G401 (cell line): Measurements from ENCODE around the gene ARPC1B. TPM values are rescaled to one million over a fixed set of nuclear protein-coding genes. Genes with fewer than 3 reads are reported as not detected.
"Not testable (repeated sequence)": the region's sequence is repeated elsewhere in the genome, so short reads cannot be mapped to it uniquely, and the experiment has no call there.

Experiments
- DNase-seq: peaks from one replicate; pipeline ENCODE4 v3.0.0-alpha.2; 2015; ENCODE audit warnings: low spot score
- in situ Hi-C: cut with HindIII; loops from 2 replicates; pipeline ENCODE4 v1.10.0; 2016; ENCODE audit warnings: low sequenced_read_pairs, mixed read lengths
- total RNA-seq: library from RNA; depleted of rRNA; stranded (reverse); fragments of >200 nt; shearing (Covaris generic); gene quantifications from 2 replicates; pipeline ENCODE4 v1.2.3, GENCODE V29; 2014

ARPC1B gene
- total RNA-seq, 1 experiment from 2014 or later, result 281 TPM

- in situ Hi-C loops, result no loop called here
- peak; percentile 15 for DNase-seq
Observed at GRCh38 chr7:99365318-99366141, 9.0 kb upstream of the ARPC1B start.

- DNase-seq, result no peak
- in situ Hi-C loops, result no loop called here
Observed at GRCh38 chr7:99366646-99367045, 7.9 kb upstream of the ARPC1B start.

- in situ Hi-C loops, result no loop called here
- no peak for DNase-seq
Observed at GRCh38 chr7:99368750-99369389, 5.7 kb upstream of the ARPC1B start.

- in situ Hi-C loops, result no loop called here
- no peak for DNase-seq
Observed at GRCh38 chr7:99369767-99370391, 4.7 kb upstream of the ARPC1B start.

- in situ Hi-C loops, result no loop called here
- no peak for DNase-seq
Observed at GRCh38 chr7:99371376-99371920, 3.1 kb upstream of the ARPC1B start.

GRCh38 chr7:99372275-99373090 is 2.0 kb upstream of the ARPC1B start:
- in situ Hi-C loops, result no loop called here

GRCh38 chr7:99373091-99374066 is 1.2 kb upstream of the ARPC1B start:
- in situ Hi-C loops, result no loop called here
- no peak for DNase-seq

More at GRCh38 chr7:99372275-99373090, 2.0 kb upstream of the ARPC1B start:
- no peak for DNase-seq

- in situ Hi-C loops, result no loop called here
- DNase-seq, result peak; percentile 40
Observed at GRCh38 chr7:99375070-99375807, 709 bp downstream of the ARPC1B start.

GRCh38 chr7:99379043-99379577 is 4.6 kb downstream of the ARPC1B start:
- no peak for DNase-seq
- in situ Hi-C loops, result no loop called here

GRCh38 chr7:99379693-99380031 is 5.1 kb downstream of the ARPC1B start:
- in situ Hi-C loops, DNase-seq: not testable (repeated sequence)

- in situ Hi-C loops, result no loop called here
- DNase-seq, result no peak
Observed at GRCh38 chr7:99380032-99380822, 5.7 kb downstream of the ARPC1B start.

- DNase-seq, result no peak
- in situ Hi-C loops, result no loop called here
Observed at GRCh38 chr7:99380823-99381663, 6.5 kb downstream of the ARPC1B start.

GRCh38 chr7:99381664-99382075 is 7.1 kb downstream of the ARPC1B start:
- DNase-seq, result no peak
- in situ Hi-C loops, result no loop called here

GRCh38 chr7:99383203-99383602 is 8.7 kb downstream of the ARPC1B start:
- in situ Hi-C loops, result no loop called here
- DNase-seq, result no peak

GRCh38 chr7:99383791-99384370 is 9.4 kb downstream of the ARPC1B start:
- in situ Hi-C loops, result no loop called here
- no peak for DNase-seq
